Lung microvascular endothelial cell (primary cell): ENCODE measurements around the gene TTYH1. TPM values are rescaled to one million over a fixed set of nuclear protein-coding genes. Genes with fewer than 3 reads are reported as not detected.

ENCODE experiments used
- DNase-seq, 2 donors: peaks; one replicate each; pipeline versions ENCODE4 v3.0.0 to v3.0.0-alpha.2; 2010; ENCODE audit warnings: low read depth in 2 of 2
- total RNA-seq: library from RNA; depleted of rRNA; stranded (reverse); fragments of >200 nt; gene quantifications from 2 replicates; pipeline ENCODE4 v1.2.1, GENCODE V29; 2014

Gene TTYH1
- total RNA-seq, 1 donor from 2014 or later = not detected

DNA sequence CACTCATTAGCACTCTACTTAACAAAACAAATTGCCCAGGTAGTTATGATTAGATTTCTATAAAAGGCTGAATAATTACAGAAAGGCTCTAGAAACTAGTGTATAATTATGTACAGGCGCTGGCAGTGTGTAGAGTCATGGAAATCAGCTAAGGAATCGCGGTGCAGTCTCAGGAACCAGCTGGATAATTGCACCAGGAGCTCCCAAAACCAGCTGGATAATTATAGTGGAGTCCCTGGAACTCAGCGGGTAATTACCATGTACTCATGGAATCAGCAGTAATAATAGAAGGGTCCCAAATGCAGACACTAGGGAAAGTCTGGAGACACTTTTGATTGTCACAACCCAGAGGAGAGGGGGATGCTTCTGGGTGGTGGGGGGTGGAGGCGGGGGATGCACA is 23.2 kb upstream of the TTYH1 start:
- no peak for DNase-seq

DNA sequence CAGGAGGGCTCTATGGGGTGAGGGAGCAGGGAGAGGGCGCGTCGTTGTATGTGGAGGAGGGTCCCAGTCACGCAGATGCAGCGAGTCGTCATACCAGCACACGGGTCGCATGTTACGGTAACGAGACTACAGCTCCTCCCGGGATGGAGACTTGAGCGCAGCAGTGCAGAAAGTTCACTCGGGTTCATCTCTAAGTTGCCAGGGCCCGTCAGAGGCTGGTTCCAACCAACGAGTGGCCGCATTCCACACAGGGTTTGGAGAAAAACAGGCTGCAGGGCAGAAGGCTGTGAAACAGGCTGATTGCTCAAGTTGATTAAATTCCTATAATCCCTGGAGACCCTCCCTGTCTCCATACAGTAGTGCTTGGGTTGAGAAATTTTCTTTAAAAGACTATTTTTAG is 21.9 kb upstream of the TTYH1 start:
- DNase-seq = no peak

DNA sequence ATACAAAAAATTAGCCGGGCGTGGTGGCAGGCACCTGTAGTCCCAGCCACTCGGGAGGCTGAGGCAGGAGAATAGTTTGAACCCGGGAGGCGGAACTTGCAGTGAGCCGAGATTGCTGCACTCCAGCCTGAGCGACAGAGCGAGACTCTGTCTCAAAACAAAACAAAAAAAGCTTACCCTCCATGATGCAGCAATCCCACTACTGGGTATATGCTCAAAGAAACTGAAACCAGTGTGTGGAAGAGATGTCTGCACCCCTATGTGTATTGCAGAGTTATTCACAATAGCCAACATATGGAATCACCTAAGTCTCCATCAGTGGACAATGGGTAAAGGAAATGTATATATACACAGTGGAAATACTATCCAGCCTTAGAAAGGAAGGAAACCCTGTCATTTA is 19.6 kb upstream of the TTYH1 start:
- no peak for DNase-seq

DNA sequence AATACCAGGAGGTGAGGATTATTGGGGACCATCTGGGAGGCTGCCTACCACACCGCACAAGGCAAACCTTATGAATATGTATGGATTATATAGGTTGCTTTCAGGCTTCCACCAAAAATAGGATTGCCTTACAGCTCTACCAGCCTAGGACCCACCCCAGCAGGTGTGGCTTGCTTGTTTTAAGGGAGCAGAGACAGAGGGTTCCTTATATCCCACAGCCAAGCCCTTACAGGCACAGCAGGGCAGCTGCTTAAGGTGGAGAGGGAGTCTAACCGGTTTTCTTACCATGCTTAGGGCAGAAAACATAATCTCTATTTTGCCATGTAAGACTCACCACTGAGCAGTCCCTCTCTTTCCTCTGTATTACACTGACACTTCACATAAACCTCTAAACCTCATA is 16.1 kb upstream of the TTYH1 start:
- DNase-seq = no peak

DNA sequence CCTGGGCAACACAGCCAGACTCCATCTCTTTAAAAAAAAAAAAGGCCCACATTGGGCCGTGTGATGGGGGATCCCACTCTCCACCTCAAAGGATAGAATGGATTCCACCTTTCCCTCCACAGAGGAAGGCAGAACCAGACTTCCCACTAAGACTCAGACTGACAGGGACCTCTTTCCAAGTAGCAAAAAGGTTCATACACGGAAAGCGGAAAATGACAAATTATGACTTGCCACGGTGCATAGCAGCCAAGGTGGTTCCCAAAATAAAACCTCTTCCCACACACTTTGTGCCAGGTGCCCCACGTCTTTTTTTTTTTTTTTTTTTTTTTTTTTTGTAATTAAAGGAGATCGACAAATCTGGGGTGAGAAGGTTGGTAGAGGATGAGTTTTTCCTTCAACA is 14.4 kb upstream of the TTYH1 start:
- no peak for DNase-seq

DNA sequence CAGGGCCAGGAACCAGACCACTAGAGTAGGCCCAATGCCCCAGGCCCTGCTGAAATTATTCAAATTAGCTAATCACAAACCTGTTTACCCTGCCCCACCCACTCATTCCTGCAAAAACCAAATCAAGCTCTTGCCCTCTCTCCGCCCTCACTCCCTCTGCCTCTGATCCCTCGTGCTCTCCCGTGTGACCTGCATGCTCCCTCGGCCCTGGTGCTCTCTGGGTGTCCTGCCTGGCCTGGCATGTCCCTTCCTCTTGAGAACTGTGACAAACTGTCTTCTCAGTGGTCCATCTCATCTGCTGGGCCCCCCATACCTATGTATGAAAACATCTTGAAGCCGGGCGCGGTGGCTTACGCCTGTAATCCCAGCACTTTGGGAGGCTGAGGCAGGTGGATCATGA is 12.2 kb upstream of the TTYH1 start:
- no peak for DNase-seq

DNA sequence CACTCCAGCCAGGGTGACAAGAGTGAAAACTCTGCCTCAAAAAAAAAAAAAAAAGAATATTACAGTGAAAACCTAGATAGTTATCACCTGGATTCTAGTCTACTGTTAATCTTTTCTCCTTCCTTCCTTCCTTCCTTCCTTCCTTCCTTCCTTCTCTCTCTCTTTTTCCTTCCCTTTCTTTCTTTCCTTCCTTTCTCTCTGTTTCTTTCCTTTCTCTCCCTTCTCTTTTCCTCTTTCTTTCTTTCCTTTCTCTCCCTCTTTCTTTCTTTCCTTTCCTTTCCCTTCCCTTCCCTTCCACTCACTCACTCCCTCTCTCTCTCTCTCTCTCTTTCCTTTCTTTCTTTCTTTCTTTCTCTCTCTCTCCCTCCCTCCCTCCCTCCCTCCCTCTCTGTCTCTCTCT is 9.6 kb upstream of the TTYH1 start:
- no peak for DNase-seq

DNA sequence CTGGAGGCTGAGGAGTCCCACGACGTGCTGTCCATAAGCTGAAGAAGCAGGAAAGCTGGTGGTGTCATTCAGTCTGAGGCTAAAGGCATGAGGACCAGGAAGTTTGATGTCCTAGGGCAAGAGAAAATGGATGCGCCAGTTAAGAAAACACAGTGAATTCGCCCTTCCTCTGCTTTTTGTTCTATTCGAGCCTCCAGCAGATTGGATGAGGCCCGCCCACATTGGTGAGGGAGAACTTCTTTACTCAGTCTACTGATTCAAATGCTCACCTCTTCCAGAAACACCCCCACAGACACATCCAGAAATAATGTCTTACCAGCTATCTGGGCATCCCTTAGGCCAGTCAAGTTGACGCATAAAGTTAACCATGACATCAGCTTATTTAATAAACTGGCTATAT is 7.5 kb upstream of the TTYH1 start:
- no peak for DNase-seq

DNA sequence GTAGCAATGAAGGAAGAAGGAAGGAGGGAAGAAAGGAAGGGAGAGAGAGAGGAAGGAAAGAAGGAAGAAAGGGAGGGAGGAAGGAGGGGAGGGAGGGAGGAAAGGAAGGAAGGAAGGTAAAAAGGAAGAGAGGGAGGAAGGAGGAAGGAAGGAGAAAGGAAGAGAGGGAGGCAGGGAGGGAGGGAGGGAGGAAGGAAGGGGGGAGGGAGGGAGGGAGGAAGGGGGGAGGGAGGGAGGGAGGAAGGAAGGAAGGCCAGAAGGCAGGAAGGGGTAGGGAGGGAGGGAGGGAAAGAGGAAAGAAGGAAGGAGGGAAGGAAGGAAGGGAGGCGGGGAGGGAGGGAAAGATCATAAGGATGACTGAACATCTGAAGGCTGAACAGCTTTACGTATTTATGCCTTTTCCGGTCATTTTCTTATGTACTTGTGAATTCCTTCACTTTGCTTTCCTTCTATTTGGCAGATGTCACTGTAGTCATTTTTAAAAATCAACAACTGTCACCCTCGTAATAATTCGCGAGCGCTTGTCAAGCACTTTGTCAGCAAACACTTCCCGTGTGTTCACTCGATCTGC is 6.7 kb upstream of the TTYH1 start:
- DNase-seq = no peak

DNA sequence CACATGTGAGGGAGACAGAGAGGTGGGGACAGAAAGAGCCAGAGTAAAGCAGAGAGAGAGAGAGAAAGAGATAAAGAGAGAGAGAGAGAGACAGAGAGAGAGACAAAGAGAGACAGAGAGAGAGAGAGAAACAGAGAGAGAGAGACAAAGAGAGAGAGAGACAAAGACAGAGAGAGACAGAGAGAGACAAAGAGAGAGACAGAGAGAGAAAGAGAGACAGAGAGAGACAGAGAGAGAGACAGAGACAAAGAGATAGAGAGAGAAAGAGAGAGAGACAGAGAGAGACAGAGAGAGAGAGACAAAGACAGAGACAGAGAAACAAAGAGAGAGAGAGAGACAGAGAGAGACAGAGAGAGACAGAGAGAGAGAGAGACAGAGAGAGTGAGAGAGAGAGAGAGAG is 4.2 kb upstream of the TTYH1 start:
- DNase-seq = no peak

DNA sequence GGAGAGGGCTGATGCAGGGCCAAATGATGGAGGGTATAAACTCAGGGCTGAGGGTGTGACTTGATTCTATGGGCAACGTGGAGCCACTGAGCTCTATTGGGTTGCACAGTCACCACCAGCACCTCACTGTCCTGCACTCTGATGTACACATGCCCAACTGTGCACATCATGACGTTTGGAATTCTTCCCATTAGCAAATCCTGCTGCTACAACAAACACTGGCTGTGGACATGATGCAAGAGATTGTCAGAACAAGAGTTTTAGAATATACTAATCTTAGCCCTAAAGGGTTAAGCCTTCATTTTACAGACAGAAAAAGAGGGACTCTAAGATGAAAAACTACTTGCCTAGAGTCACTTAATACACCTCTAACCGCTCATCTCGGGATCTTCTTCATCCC is 2.4 kb upstream of the TTYH1 start:
- DNase-seq = no peak

DNA sequence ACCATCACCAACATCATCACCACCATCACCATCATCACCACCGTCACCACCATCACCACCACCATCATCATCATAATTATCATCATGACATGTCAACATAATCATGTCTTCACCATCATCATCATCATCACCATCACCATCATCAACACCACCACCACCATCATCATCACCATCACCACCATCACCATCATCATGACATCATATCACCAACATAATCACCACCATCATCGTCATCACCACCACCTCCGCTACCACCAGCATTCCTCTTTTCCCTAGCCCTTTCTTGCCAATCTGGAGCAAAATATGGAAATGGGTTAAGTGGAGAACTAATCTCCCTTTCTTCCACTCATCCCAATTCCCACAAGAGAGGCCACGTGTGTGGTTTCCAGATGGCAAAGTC is 1.1 kb upstream of the TTYH1 start:
- no peak for DNase-seq

DNA sequence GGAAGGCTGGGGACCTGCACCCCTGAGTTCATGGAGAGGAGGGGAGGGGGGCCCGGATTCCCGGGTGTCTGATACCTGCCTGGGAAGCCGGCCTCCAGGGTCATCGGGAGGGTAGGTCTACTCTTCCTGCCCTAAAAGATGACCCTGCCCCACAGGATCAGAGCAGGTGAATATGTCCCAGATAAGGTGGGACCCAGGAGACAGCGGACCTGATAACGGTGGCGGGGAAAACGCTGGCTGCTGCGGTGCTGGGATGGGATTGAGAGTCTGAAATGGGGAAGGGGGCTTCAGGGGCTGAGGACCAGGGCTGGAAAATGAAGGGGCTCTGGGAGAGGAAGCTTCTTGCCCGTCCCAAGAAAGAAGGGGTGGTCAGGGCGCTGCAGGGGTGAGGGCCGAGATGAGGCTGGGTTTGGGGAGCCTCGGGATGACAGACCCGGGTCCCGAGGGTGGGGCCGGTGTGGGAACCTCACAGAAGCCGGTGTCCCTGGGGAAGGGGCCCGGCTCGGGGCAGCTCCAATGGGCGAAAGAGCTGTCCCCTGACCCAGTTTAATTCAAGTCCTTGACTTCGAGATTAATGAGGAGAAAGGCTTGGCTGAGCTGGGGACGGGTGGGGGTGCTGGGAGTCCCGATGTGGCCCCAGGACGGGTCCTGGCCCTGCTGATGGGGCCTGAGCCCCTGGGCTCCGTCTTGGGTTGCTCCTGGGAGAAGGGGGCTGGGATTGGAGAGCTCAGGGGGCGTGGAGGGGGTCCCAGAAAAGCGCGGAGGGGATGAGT is 823 bp downstream of the TTYH1 start:
- DNase-seq = no peak

DNA sequence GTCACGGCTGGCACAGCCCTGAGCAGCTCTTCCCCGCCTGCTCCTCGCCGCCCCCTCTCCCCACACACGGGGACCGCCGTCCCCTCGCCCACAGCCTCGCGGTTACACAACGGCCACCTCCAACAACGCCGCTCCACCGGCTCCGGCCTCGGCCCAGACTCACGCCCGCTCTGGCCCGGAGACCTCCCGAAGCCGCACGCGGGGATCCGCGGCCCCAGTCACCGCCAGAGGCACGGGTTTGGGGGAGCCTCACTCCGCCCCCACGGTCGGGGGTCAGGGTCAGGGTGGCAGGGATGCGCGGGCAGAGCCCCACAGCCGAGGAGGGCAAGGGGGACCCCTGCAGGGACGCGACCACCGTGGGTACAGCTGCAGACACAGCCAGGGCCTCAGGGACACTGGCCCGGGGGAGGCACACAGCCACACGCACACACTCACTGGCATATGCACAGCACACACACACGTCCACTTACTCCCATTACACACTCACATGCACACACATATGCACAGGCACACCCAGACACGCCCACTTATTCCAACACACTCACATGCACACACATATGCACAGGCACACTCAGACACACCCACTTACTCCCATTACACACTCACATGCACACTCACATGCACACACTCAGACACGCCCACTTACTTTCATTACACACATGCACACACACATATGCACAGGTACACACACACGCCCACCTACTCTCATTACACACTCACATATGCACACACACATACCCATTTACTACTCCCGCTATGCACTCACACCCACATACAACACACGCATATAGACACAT is 1.6 kb downstream of the TTYH1 start:
- DNase-seq = no peak

DNA sequence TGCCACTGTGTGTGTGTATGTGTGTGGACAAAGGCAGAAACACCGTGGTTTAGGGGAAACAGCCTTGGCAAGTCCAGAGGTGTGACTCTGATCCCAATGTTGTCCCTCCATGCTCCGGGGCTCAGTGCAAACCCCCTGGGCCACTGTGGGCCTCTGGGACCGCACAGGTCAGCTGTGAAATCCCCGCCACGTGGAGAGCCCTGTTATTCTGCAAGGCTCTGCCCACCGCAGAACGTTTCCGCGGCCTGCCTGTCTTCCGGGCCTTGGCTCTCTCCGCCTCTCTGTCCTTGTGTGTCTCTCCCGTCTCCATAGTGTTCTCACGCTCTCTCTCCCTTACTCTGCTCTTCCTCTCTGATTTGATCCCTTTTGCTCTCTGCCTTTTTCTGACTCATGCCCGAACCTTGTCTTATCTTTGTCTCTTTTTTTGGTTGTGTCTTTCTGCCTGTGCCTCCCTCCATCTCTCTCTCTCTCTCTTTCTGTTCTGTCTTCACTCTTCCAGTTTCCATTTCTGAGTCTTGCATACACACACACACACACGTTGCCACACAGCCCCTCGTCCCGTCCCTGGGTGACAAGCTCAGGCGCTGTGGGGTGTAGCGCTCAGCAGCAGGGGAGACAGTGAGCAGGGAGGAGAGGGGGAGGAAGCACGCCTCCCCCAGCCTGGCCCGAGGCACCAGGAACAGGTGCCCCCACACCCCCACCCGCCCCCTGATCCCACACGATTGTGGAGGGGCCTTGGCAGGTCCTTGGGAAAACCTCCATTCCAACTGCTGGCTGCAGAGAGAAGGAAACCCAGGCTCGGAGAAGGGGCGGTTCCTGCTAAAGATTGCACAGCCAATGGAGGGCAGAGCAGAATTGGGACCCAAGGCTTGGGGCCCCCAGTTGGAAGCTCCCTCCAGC is 3.0 kb downstream of the TTYH1 start:
- DNase-seq = peak in 1 of 2 donors; percentile 49

DNA sequence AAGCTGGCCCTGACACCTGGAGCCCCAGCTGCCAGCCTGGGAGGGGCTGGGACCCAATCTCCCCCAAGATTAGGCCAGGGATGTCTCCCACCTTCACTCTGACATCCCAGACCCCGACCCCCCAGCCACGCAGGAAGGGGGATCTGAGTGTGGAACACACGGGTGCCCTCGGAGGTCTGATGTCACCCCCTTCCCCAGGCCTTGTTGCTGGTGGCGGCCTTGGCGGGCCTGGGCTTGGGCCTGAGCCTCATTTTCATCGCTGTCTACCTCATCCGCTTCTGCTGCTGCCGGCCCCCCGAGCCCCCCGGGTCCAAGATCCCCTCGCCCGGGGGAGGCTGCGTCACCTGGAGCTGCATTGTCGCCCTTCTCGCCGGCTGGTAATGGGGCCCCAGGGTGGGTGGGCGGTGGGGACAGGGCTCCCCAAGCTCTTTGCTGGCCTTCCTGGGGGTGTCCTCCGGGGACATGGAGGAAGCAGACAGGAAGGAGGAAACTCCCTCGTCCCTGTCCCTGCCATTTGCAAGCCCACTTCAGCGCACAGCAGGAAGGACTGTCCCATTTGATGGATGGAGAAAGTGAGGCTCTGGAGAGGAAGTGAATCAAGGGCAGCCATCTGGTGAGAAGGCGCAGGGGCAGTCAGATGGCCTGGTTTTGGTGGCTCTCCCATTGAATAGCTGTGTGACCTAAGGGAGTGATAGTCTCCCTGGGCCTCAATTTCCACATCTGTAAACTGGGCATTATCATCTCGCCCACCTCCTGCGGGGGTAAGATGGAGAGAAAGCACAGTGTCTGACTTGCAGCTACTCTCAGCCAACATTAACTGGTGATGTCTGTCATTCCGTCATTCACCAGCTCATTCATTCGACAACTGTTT is 3.9 kb downstream of the TTYH1 start:
- DNase-seq = no peak

DNA sequence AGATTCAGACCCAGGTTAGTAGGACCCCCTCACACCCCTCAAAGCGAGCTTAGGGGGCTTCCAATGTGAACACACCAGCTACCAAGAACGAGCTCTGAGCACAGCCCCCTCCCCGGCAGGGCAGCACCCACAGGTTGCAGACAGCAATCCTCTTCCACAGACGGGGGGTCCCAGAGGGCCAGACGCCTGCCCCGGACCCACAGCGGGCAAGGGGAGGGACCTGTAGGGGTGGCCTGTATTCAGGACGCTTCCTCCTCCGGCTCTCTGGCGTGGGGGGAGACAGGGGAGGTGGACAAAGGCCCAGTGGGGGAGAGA is 4.8 kb downstream of the TTYH1 start:
- no peak for DNase-seq

DNA sequence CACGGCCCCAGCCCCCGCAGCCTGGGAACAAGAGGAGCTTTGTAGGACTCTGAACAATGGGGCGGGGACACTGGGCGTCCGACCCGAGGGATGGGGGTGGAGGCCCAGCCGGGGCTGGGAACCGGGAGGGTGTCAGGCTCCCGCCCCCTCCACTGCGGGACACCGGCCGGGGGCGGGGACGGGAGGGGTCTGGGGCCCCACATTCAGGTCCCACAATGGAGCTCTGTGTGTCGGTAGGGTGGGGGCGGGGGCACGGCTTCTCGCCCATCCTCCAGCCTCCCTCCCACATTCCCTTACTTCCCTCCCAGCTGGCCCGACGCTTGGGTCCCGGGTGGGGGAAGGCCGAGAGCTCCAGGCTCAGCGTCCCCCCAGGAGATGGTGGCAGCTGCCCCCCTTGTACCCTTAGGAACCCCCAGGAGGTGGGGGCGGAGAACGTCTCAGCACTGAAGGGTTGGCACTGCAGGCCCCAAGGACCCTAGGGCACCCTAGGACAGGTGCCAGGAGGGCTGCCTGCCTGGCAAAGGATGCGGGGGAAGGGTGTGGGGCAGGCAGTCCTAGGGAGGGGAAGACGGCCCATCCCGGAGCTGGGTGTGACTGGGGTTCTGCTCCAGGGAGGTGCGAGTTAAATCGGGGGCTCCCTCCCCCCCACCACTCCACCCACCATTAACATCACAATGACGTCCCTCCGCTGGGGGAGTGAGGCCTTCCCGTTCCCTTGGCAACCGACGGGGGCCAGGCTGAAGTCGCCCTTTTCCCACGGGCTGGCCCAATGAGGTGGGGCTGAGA is 5.3 kb downstream of the TTYH1 start:
- peak in 1 of 2 donors; percentile 30 for DNase-seq

DNA sequence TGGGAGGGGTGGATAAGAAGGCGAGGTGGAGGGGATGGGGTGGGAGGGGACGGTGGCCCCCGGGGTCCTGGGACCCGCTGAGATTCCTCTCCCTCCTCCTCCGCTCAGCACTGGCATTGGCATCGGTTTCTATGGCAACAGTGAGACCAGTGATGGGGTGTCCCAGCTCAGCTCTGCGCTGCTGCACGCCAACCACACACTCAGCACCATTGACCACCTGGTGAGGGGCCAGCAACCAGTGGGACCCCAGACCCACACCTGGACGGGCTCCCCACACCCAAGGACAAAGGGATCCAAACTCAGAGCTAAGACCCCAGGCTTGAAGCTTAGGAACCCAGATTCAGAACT is 5.9 kb downstream of the TTYH1 start:
- DNase-seq = no peak

DNA sequence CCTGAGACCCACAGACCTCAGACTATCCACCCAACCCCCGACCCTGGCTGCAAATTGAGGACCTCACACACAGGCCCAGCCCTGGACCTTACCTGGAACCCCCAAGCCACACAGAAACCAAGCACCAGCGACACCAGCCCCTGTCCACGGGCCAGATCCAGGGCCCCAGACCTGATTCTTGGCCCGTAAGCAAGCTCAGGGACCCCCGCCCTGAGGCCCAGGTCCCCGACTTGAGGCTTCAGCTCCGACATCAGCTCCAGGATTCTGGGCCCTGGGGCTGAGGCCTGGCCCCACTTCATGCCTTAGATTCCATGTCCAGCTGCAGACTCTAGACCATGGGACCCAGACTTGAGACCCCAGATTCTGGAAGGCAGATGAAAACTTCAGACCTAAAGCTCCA is 6.3 kb downstream of the TTYH1 start:
- no peak for DNase-seq
